ENCODE data around the gene TMSB4X.

Gene TMSB4X

GRCh38 chrX:12949927-12950656, 24.8 kb upstream of the TMSB4X start:
- H3K4me3 ChIP-seq (replicated peaks; ENCODE audit: low read depth, low read length): no peak overlapping the region
- TF ChIP-seq CTCF (IDR thresholded peaks at IDR 0.05; ENCODE audit: low read length, missing control alignments): no peak
- DNase-seq (ENCODE audit: low read depth): peak; percentile 92

- no peak overlapping the region for H3K4me3 ChIP-seq (replicated peaks; ENCODE audit: low read depth, low read length)
- no peak for DNase-seq (ENCODE audit: low read depth)
- TF ChIP-seq CTCF (IDR thresholded peaks at IDR 0.05; ENCODE audit: low read length, missing control alignments): peak; percentile 8
Measured at GRCh38 chrX:12950851-12951594, 23.9 kb upstream of the TMSB4X start.

GRCh38 chrX:12951595-12951975, 23.3 kb upstream of the TMSB4X start:
- no peak for DNase-seq (ENCODE audit: low read depth)
- no peak overlapping the region for H3K4me3 ChIP-seq (replicated peaks; ENCODE audit: low read depth, low read length)
- TF ChIP-seq CTCF (IDR thresholded peaks at IDR 0.05; ENCODE audit: low read length, missing control alignments): no peak

- no peak overlapping the region for H3K4me3 ChIP-seq (replicated peaks; ENCODE audit: low read depth, low read length)
- no peak for TF ChIP-seq CTCF (IDR thresholded peaks at IDR 0.05; ENCODE audit: low read length, missing control alignments)
- DNase-seq (ENCODE audit: low read depth): no peak
Measured at GRCh38 chrX:12953420-12953819, 21.5 kb upstream of the TMSB4X start.

GRCh38 chrX:12954376-12954775, 20.5 kb upstream of the TMSB4X start:
- no peak for DNase-seq (ENCODE audit: low read depth)
- no peak for TF ChIP-seq CTCF (IDR thresholded peaks at IDR 0.05; ENCODE audit: low read length, missing control alignments)
- H3K4me3 ChIP-seq (replicated peaks; ENCODE audit: low read depth, low read length): no peak overlapping the region

GRCh38 chrX:12954981-12955380, 19.9 kb upstream of the TMSB4X start:
- TF ChIP-seq CTCF (IDR thresholded peaks at IDR 0.05; ENCODE audit: low read length, missing control alignments): no peak
- DNase-seq (ENCODE audit: low read depth): no peak
- H3K4me3 ChIP-seq (replicated peaks; ENCODE audit: low read depth, low read length): no peak overlapping the region
